AG09309 (cell line): Measurements from ENCODE around the gene BIRC3.

ENCODE experiments used
- DNase-seq: peaks from one replicate; pipeline ENCODE4 v3.0.0-alpha.2; 2010; ENCODE audit warnings: low read depth
- H3K4me3 ChIP-seq: 2 replicates; pipeline ENCODE4 v1.5.1; 2011; ENCODE audit warnings: mild to moderate bottlenecking, low read depth, low read length, moderate library complexity; ENCODE audit not compliant: control insufficient read depth
- CTCF ChIP-seq: IDR thresholded peaks from 2 replicates; pipeline ENCODE4 v1.5.1; 2011; ENCODE audit warnings: mild to moderate bottlenecking, low read depth, low read length, inconsistent platforms; ENCODE audit not compliant: insufficient read depth, control insufficient read depth; ENCODE audit errors: missing control alignments

The BIRC3 gene

GRCh38 chr11:102274628-102275027 lies 42.7 kb upstream of the BIRC3 start:
- TF ChIP-seq CTCF = no peak
- no peak overlapping the region for H3K4me3 ChIP-seq
- no peak for DNase-seq

- H3K4me3 ChIP-seq = no peak overlapping the region
- TF ChIP-seq CTCF = no peak
- DNase-seq = no peak
These were observed 40.9 kb upstream of the BIRC3 start for GRCh38 chr11:102276362-102276761.

GRCh38 chr11:102276783-102277182 lies 40.5 kb upstream of the BIRC3 start:
- DNase-seq = no peak
- no peak overlapping the region for H3K4me3 ChIP-seq
- TF ChIP-seq CTCF = no peak

GRCh38 chr11:102279641-102280170 lies 37.6 kb upstream of the BIRC3 start:
- peak; percentile 43 for TF ChIP-seq CTCF
- no peak overlapping the region for H3K4me3 ChIP-seq
- peak; percentile 43 for DNase-seq

GRCh38 chr11:102280245-102280833 lies 36.9 kb upstream of the BIRC3 start:
- DNase-seq = no peak
- no peak for TF ChIP-seq CTCF
- H3K4me3 ChIP-seq = no peak overlapping the region

GRCh38 chr11:102283116-102283485 lies 34.2 kb upstream of the BIRC3 start:
- H3K4me3 ChIP-seq = no peak overlapping the region
- TF ChIP-seq CTCF = no peak
- DNase-seq = no peak
